CD14-positive monocyte (primary cell): Measurements from ENCODE around the gene SHCBP1L. TPM values are rescaled to one million over a fixed set of nuclear protein-coding genes. Genes with fewer than 3 reads are reported as not detected.

Source experiments
- DNase-seq, 3 donors: peaks; one replicate each; pipeline ENCODE4 v3.0.0-alpha.2; 2011 to 2022
- H2AFZ ChIP-seq: 2 replicates; pipeline ENCODE4 v1.6.0; 2012; ENCODE audit warnings: mild to moderate bottlenecking, low read depth, low read length, inconsistent platforms; ENCODE audit not compliant: insufficient read depth, poor library complexity, severe bottlenecking
- H3K27ac ChIP-seq, 2 donors: 1 replicate in 1 of 2; 2 replicates in 1 of 2; pipeline ENCODE4 v1.5.1; 2012 to 2013; ENCODE audit warnings: low read length in 2 of 2, control low read depth in 1 of 2, inconsistent platforms in 1 of 2, low read depth in 1 of 2, mild to moderate bottlenecking in 1 of 2
- H3K27me3 ChIP-seq, 2 donors: one replicate each; pipeline versions ENCODE4 v1.6.0 to v1.6.1; 2011 to 2013; ENCODE audit warnings: low read length in 2 of 2; ENCODE audit not compliant: control insufficient read depth in 2 of 2, insufficient read depth in 2 of 2
- H3K36me3 ChIP-seq, 2 donors: replicated peaks in 1 of 2; 1 replicate in 1 of 2; 2 replicates in 1 of 2; pipeline versions ENCODE4 v1.5.1 to v1.6.1; 2012 to 2013; ENCODE audit warnings: low read length in 2 of 2, control low read depth in 1 of 2, inconsistent platforms in 1 of 2, mild to moderate bottlenecking in 1 of 2; ENCODE audit not compliant: insufficient read depth in 2 of 2, control insufficient read depth in 1 of 2
- H3K4me1 ChIP-seq, 2 donors: 1 replicate in 1 of 2; 2 replicates in 1 of 2; pipeline versions ENCODE4 v1.5.1 to v1.6.1; 2012 to 2013; ENCODE audit warnings: low read length in 2 of 2, control low read depth in 1 of 2, inconsistent platforms in 1 of 2, mild to moderate bottlenecking in 1 of 2, moderate library complexity in 1 of 2; ENCODE audit not compliant: insufficient read depth in 2 of 2, control insufficient read depth in 1 of 2
- H3K4me2 ChIP-seq: replicated peaks from 2 replicates; pipeline ENCODE3; 2012; ENCODE audit warnings: low read length, moderate library complexity, mild to moderate bottlenecking; ENCODE audit not compliant: poor library complexity, severe bottlenecking; ENCODE audit errors: extremely low read depth
- H3K4me3 ChIP-seq, 3 experiments: fragments of 200-600 bp in 1 of 3; sonication (generic) in 1 of 3; replicated peaks in 1 of 3; 1 replicate in 2 of 3; 2 replicates in 1 of 3; pipeline ENCODE4 v1.5.1; 2011 to 2013; ENCODE audit warnings: low read length in 3 of 3, mild to moderate bottlenecking in 3 of 3, control low read depth in 2 of 3, low read depth in 2 of 3, inconsistent platforms in 1 of 3, moderate library complexity in 1 of 3
- H3K79me2 ChIP-seq: 2 replicates; pipeline ENCODE4 v1.6.0; 2012; ENCODE audit warnings: mild to moderate bottlenecking, control low read depth, inconsistent platforms, low read length, moderate library complexity; ENCODE audit not compliant: insufficient read depth
- H3K9ac ChIP-seq: 2 replicates; pipeline ENCODE4 v1.6.0; 2017; ENCODE audit warnings: low read length, mild to moderate bottlenecking; ENCODE audit not compliant: insufficient read depth, poor library complexity, severe bottlenecking
- H3K9me3 ChIP-seq, 2 donors: replicated peaks in 1 of 2; 1 replicate in 1 of 2; 2 replicates in 1 of 2; pipeline versions ENCODE4 v1.5.1 to v1.6.1; 2012 to 2013; ENCODE audit warnings: low read length in 2 of 2, control low read depth in 1 of 2; ENCODE audit not compliant: control insufficient read depth in 1 of 2, insufficient read depth in 1 of 2
- H4K20me1 ChIP-seq: 2 replicates; pipeline ENCODE4 v1.6.0; 2012; ENCODE audit warnings: mild to moderate bottlenecking, low read length, control low read depth, moderate library complexity; ENCODE audit not compliant: insufficient read depth
- H3K27ac Mint-ChIP-seq, 7 donors: one replicate each; pipeline ENCODE4 v1.8.0; 2020; ENCODE audit warnings: mild to moderate bottlenecking in 7 of 7, mixed read lengths in 7 of 7, moderate library complexity in 6 of 7, inconsistent platforms in 2 of 7
- H3K27me3 Mint-ChIP-seq, 3 donors: one replicate each; pipeline ENCODE4 v1.8.0; 2021 to 2022; ENCODE audit warnings: low read depth in 3 of 3, mild to moderate bottlenecking in 3 of 3, mixed read lengths in 3 of 3, moderate library complexity in 3 of 3, inconsistent platforms in 1 of 3
- H3K36me3 Mint-ChIP-seq, 2 donors: one replicate each; pipeline ENCODE4 v1.8.0; 2020; ENCODE audit warnings: mixed read lengths in 2 of 2, inconsistent platforms in 1 of 2, mild to moderate bottlenecking in 1 of 2
- H3K4me1 Mint-ChIP-seq: one replicate; pipeline ENCODE4 v1.8.0; 2020; ENCODE audit warnings: mild to moderate bottlenecking, mixed read lengths
- H3K4me3 Mint-ChIP-seq, 2 donors: one replicate each; pipeline ENCODE4 v1.8.0; 2020; ENCODE audit warnings: mild to moderate bottlenecking in 2 of 2, mixed read lengths in 2 of 2, moderate library complexity in 1 of 2
- H3K9me3 Mint-ChIP-seq, 7 donors: one replicate each; pipeline ENCODE4 v1.8.0; 2020 to 2022; ENCODE audit warnings: mixed read lengths in 7 of 7, mild to moderate bottlenecking in 6 of 7, moderate library complexity in 6 of 7, inconsistent platforms in 2 of 7
- CTCF ChIP-seq: fragments of 200-600 bp; IDR thresholded peaks from one replicate; pipeline ENCODE4 v1.8.0; 2022; ENCODE audit warnings: antibody characterized with exemption, mild to moderate bottlenecking
- WGBS: methylation state at CpG from one replicate; pipeline ENCODE4 v1.1.5; 2013; ENCODE audit warnings: missing lambda C conversion rate; ENCODE audit not compliant: insufficient coverage; 5-methylcytosine and 5-hydroxymethylcytosine counted together
- intact Hi-C, 2 donors: fragments of 100-400 bp; cut with micrococcal nuclease; formaldehyde crosslinking; loops; one replicate each; pipeline versions ENCODE4 v1.15.0 to v1.15.1; 2023
- polyA plus RNA-seq, 3 donors: library from polyadenylated mRNA; depleted of rRNA in 1 of 3; unstranded in 2 of 3; stranded (reverse) in 1 of 3; fragments of 300-500 nt in 2 of 3; fragments of >200 nt in 1 of 3; fragmentation: Illumina TruSeq in 2 of 3; gene quantifications; 1 replicate in 2 of 3; 2 replicates in 1 of 3; pipeline ENCODE4 v1.2.3, GENCODE V29; 2012 to 2021

The SHCBP1L gene
- polyA plus RNA-seq, 3 donors = not detected

- intact Hi-C loops = no loop called here
Measured at GRCh38 chr1:182897696-182898095, 55.3 kb downstream of the SHCBP1L start.

GRCh38 chr1:182890927-182891610 is 61.9 kb downstream of the SHCBP1L start:
- Mint-ChIP-seq H3K9me3 (peaks cover 0 to 6% (median 2%) of the 10 kb centered on the region in 7 donors), H3K4me1 (peaks cover 7% of the 10 kb centered on the region), H3K27me3 (peaks cover 0 to 5% (median 0%) of the 10 kb centered on the region in 3 donors), H3K36me3 (peaks cover 31 to 43% of the 10 kb centered on the region in 2 donors), H3K4me3 (no peak overlapping the region), H3K27ac (no peak overlapping the region)
- 97% methylated on average over 6 of the region's 9 CpGs for WGBS
- Histone ChIP-seq H3K27me3 (no peaks in the 10 kb centered on the region), H3K4me1 (no peaks in the 10 kb centered on the region), H3K9me3 (no peaks in the 10 kb centered on the region), H3K9ac (no peak overlapping the region), H3K79me2 (no peaks in the 10 kb centered on the region), H4K20me1 (peaks cover 5% of the 10 kb centered on the region), H3K4me3 (no peak overlapping the region), H2AFZ (no peak overlapping the region), H3K36me3 (peaks cover 31 to 42% of the 10 kb centered on the region in 2 donors), H3K4me2 (no peak overlapping the region), H3K27ac (no peak overlapping the region)
- no peak for TF ChIP-seq CTCF
- intact Hi-C loops = no loop called here
- DNase-seq = no peak

More at GRCh38 chr1:182897696-182898095, 55.3 kb downstream of the SHCBP1L start:
- Mint-ChIP-seq H3K36me3 (no peaks in the 10 kb centered on the region), H3K9me3 (peaks cover 0 to 6% (median 2%) of the 10 kb centered on the region in 7 donors), H3K27me3 (peaks cover 0 to 6% (median 0%) of the 10 kb centered on the region in 3 donors), H3K27ac (no peak overlapping the region), H3K4me3 (no peak overlapping the region), H3K4me1 (no peaks in the 10 kb centered on the region)
- H3K27me3 ChIP-seq = no peaks in the 10 kb centered on the region
- H3K4me3 ChIP-seq = no peak overlapping the region
- no peaks in the 10 kb centered on the region for H3K79me2 ChIP-seq
- no peak overlapping the region for H2AFZ ChIP-seq
- no peaks in the 10 kb centered on the region for H3K4me1 ChIP-seq
- H3K27ac ChIP-seq = no peak overlapping the region
- H3K36me3 ChIP-seq = no peaks in the 10 kb centered on the region
- no peak overlapping the region for H3K9ac ChIP-seq
- no peaks in the 10 kb centered on the region for H4K20me1 ChIP-seq
- 23% methylated on average over 2 of the region's 2 CpGs for WGBS
- DNase-seq = no peak
- no peaks in the 10 kb centered on the region for H3K9me3 ChIP-seq
- H3K4me2 ChIP-seq = no peak overlapping the region
- no peak for TF ChIP-seq CTCF
